Stomach (tissue), 9 donors: Measurements from ENCODE around the gene NTF4. TPM values are rescaled to one million over a fixed set of nuclear protein-coding genes. Genes with fewer than 3 reads are reported as not detected.

ENCODE experiments used
- DNase-seq, 2 donors: peaks; one replicate each; pipeline versions ENCODE4 v3.0.0 to v3.0.0-alpha.2; 2013 to 2019
- H3K27ac ChIP-seq, 5 donors: fragments of 200-600 bp in 4 of 5; sonication (generic) in 4 of 5; one replicate each; pipeline ENCODE4 v1.5.1; 2013 to 2019; ENCODE audit warnings: mild to moderate bottlenecking in 1 of 5, moderate library complexity in 1 of 5
- H3K27me3 ChIP-seq, 3 donors: fragments of 200-600 bp; sonication (generic); one replicate each; pipeline ENCODE4 v1.5.1; 2017 to 2019; ENCODE audit warnings: mixed run types in 1 of 3
- H3K36me3 ChIP-seq, 4 donors: fragments of 200-600 bp; sonication (generic); 1 replicate in 3 of 4; 2 replicates in 1 of 4; pipeline ENCODE4 v1.5.1; 2016 to 2019
- H3K4me1 ChIP-seq, 4 donors: fragments of 200-600 bp; sonication (generic); one replicate each; pipeline ENCODE4 v1.5.1; 2016 to 2019
- H3K4me3 ChIP-seq, 4 donors: fragments of 200-600 bp; sonication (generic) in 3 of 4; one replicate each; pipeline ENCODE4 v1.5.1; 2016 to 2019; ENCODE audit warnings: mild to moderate bottlenecking in 1 of 4
- H3K9me3 ChIP-seq, 4 donors: fragments of 200-600 bp; sonication (generic); one replicate each; pipeline ENCODE4 v1.5.1; 2016 to 2019
- EP300 ChIP-seq: sonication (generic); formaldehyde crosslinking; IDR thresholded peaks from one replicate; pipeline ENCODE4 v1.6.1; 2017; ENCODE audit warnings: antibody characterized with exemption
- POLR2A ChIP-seq, 4 donors: fragments of 450-650 bp; IDR thresholded peaks; one replicate each; pipeline ENCODE4 v1.6.1; 2016; ENCODE audit warnings: antibody characterized with exemption in 4 of 4, control low read depth in 2 of 4, mild to moderate bottlenecking in 1 of 4, moderate library complexity in 1 of 4
- POLR2AphosphoS5 ChIP-seq, 3 donors: sonication (generic); formaldehyde crosslinking; IDR thresholded peaks; one replicate each; pipeline ENCODE4 v1.6.1; 2016; ENCODE audit warnings: antibody characterized with exemption in 3 of 3
- WGBS, 5 donors: extraction: QIAGEN DNeasy Blood & Tissue Kit in 3 of 5; methylation state at CpG; one replicate each; pipeline versions ENCODE4 v1.1.5 to v1.1.7; 2013 to 2018; 5-methylcytosine and 5-hydroxymethylcytosine counted together
- intact Hi-C: fragments of 100-400 bp; cut with DNase I; formaldehyde crosslinking; loops from one replicate; pipeline ENCODE4 v1.15.1; 2023; ENCODE audit warnings: low total_unique reads
- polyA plus RNA-seq, 3 donors: library from polyadenylated mRNA; stranded (reverse); fragments of 200-250 nt; gene quantifications; one replicate each; pipeline ENCODE4 v1.2.3, GENCODE V29; 2013
- total RNA-seq, 5 donors: library from RNA; depleted of rRNA; stranded (reverse); fragments of >200 nt; gene quantifications; one replicate each; pipeline versions ENCODE4 v1.1.0 to v1.2.3, GENCODE V29; 2014 to 2016
- TF ChIP-seq, protein P1 (sequence below), 7 experiments: fragments of 450-650 bp in 4 of 7; fragments of 200-600 bp in 3 of 7; sonication (generic) in 3 of 7; IDR thresholded peaks; one replicate each; pipeline ENCODE4 v1.5.1; 2016 to 2019; ENCODE audit warnings: antibody characterized with exemption in 7 of 7, control low read depth in 2 of 7, mild to moderate bottlenecking in 1 of 7
- donor health status: healthy with polysubstance abuse.
- donor health status: Bipolar disorder and iron deficiency.
- donor health status: healthy.

The NTF4 gene
- total and polyA plus RNA-seq, 8 donors: 17.5 TPM; not detected in 7

GRCh38 chr19:49086296-49086695, 21.7 kb upstream of the NTF4 start:
- Histone ChIP-seq H3K36me3 (peaks cover 26 to 44% (median 40%) of the 10 kb centered on the region in 4 donors), H3K9me3 (no peaks in the 10 kb centered on the region), H3K27me3 (no peaks in the 10 kb centered on the region), H3K4me3 (peak overlapping the region; percentile 83 to 98 (median 89)), H3K27ac (peak overlapping the region in 3 of 5 donors; percentile 91 to 94 (median 93)), H3K4me1 (peaks cover 24 to 44% (median 40%) of the 10 kb centered on the region in 4 donors)
- WGBS, 5 donors: 20 to 35% (median 32%) methylated on average over 11 of the region's 11 CpGs
- intact Hi-C loops: no loop called here
- DNase-seq: no peak
- TF ChIP-seq POLR2A (IDR thresholded peaks at IDR 0.05) (no peak), EP300 (no peak), POLR2AphosphoS5 (IDR thresholded peaks at IDR 0.05) (no peak)

DNA sequence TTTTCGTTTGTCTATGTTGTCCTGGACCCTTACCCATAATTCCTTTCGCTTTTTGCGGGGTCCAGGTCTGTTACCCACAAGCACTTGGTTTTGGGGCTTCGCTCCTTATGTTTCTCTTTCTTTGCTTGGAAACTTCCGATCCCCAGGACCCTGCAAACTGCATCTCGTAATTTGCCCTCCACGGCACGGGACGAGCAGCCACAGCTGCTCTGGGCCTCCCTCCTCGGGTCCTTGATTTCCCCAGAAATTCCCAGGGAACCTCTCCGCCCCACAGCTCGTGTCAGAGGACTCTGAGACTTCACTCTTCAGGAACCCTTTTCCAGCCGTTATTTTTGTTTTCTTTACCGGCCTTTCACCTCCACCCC, 21.2 kb upstream of the NTF4 start:
- Histone ChIP-seq H3K27me3 (no peaks in the 10 kb centered on the region), H3K4me3 (peak overlapping the region; percentile 83 to 98 (median 89)), H3K9me3 (no peaks in the 10 kb centered on the region), H3K36me3 (peaks cover 22 to 40% (median 36%) of the 10 kb centered on the region in 4 donors), H3K4me1 (peaks cover 24 to 44% (median 40%) of the 10 kb centered on the region in 4 donors), H3K27ac (peak overlapping the region; percentile 85 to 94 (median 92))
- DNase-seq: no peak
- TF ChIP-seq EP300 (no peak), POLR2AphosphoS5 (IDR thresholded peaks at IDR 0.05) (no peak), POLR2A (IDR thresholded peaks at IDR 0.05) (no peak)
- TF ChIP-seq, protein P1, sequence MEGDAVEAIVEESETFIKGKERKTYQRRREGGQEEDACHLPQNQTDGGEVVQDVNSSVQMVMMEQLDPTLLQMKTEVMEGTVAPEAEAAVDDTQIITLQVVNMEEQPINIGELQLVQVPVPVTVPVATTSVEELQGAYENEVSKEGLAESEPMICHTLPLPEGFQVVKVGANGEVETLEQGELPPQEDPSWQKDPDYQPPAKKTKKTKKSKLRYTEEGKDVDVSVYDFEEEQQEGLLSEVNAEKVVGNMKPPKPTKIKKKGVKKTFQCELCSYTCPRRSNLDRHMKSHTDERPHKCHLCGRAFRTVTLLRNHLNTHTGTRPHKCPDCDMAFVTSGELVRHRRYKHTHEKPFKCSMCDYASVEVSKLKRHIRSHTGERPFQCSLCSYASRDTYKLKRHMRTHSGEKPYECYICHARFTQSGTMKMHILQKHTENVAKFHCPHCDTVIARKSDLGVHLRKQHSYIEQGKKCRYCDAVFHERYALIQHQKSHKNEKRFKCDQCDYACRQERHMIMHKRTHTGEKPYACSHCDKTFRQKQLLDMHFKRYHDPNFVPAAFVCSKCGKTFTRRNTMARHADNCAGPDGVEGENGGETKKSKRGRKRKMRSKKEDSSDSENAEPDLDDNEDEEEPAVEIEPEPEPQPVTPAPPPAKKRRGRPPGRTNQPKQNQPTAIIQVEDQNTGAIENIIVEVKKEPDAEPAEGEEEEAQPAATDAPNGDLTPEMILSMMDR (IDR thresholded peaks at IDR 0.05): no peak
- 0 to 1% (median 0%) methylated on average over 14 of the region's 14 CpGs for WGBS, 5 donors
- intact Hi-C loops: no loop called here

DNA sequence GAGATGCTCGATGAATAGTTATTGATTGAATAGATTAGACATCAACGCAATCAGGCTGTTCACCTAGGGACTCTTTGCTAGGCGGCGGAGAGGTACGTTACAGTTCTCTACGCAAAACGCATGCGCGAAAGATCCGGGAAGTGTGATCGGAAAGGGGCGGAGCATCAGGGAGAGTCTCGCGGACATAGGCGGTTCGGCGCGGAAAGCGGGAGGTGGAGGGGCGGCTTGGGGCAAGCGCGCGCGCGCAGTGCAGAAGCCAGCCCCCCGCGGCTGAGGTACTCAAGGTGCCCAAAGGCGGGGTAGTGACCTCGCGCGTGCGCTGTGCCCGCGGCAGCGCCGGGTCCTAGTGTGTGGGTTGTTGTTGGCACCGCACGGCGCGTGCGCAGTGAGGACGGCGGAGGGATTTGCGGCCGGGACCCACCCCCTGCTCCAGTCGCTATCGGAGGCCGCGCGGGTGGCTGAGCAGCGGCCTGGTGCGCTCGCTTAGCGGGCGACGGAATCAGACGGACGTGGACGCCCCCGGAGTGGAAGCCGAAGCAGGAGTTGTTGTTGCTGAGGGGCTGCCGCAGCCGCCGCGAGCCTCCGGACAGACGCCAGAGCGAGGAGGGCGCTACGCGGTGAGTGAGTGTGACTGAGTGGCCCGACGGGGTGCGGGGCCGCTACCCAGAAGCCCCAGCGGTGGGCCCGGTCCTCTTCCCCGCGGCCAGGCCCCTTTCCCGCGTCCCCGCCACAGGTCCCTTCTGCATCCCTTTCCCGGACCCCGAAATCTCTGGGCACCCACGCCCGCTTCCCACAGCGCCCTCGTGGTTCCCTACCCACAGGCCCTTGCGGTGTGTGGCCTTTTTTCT, 20.6 kb upstream of the NTF4 start, which contains the start of gene SNRNP70:
Gene SNRNP70, plus strand, starts transcription at position 432 of the 848 bp plus-strand sequence. CDS start 964 bp downstream, outside the sequence.
- intact Hi-C loops: no loop called here
- Histone ChIP-seq H3K4me3 (peak within 1 kb of the TSS; percentile 83 to 98 (median 89)), H3K36me3 (peaks cover 16 to 34% (median 30%) of the 10 kb centered on the region in 4 donors), H3K27me3 (no peaks in the 10 kb centered on the region), H3K9me3 (no peaks in the 10 kb centered on the region), H3K4me1 (peaks cover 24 to 44% (median 40%) of the 10 kb centered on the region in 4 donors), H3K27ac (peak within 1 kb of the TSS; percentile 85 to 94 (median 92))
- TF ChIP-seq, protein P1 (IDR thresholded peaks at IDR 0.05): no peak
- TF ChIP-seq POLR2AphosphoS5 (IDR thresholded peaks at IDR 0.05): peak; percentile 59 to 95 (median 86)
- peak in 2 of 4 donors; percentile 55 to 60 for TF ChIP-seq POLR2A (IDR thresholded peaks at IDR 0.05)
- TF ChIP-seq EP300: no peak
- peak; percentile 100 for DNase-seq
- WGBS, 5 donors: 0 to 1% (median 0%) methylated on average over 45 to 89 of the region's 89 CpGs

DNA sequence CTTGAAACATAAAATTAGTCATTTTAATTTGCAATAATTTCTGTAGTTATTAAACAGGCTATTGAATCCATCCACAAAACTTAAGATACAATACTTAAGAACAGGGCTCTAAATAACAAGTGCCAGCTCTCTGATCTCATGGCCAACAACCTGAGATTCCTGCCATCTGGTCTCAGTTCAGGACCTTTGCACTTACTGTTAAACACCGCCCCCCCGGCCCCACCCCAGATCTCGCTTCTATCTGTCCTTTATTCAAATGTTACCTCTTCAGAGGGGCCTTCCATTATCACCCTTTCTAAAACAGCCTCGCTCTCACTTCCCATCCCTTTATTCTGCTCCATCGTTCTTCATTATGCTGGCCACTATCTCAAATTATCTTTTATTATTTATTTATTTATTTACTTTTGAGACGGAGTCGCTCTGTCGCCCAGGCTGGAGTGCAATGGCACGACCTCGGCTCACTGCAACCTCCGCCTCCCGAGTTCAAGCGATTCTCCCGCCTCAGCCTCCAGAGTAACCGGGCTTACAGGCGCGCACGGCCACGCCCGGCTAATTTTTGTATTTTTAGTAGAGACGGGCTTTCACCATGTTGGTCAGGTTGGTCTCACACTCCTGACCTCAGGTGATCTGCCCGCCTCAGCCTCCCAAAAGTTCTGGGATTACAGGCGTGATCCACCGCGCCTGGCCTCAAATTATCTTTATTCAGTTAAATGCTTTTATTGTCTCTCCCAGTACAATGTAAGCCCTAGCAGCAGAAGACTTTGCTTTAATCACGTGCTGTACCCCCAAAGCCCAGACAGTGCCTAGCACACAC, 19.8 kb upstream of the NTF4 start:
- intact Hi-C loops: no loop called here

GRCh38 chr19:49081273-49081672, 16.7 kb upstream of the NTF4 start:
- intact Hi-C loops: no loop called here

More for the DNA sequence above, 19.8 kb upstream of the NTF4 start:
- 37 to 58% (median 41%) methylated on average over 25 to 26 of the region's 26 CpGs for WGBS, 5 donors
- TF ChIP-seq POLR2AphosphoS5 (IDR thresholded peaks at IDR 0.05) (no peak), EP300 (peak; percentile 31)
- Histone ChIP-seq H3K36me3 (peaks cover 10 to 25% (median 22%) of the 10 kb centered on the region in 4 donors), H3K4me3 (peak overlapping the region; percentile 83 to 98 (median 89)), H3K9me3 (no peaks in the 10 kb centered on the region), H3K27me3 (no peaks in the 10 kb centered on the region), H3K27ac (peak overlapping the region; percentile 85 to 94 (median 92)), H3K4me1 (peaks cover 24 to 44% (median 40%) of the 10 kb centered on the region in 4 donors)
- no peak for DNase-seq

More at GRCh38 chr19:49081273-49081672, 16.7 kb upstream of the NTF4 start:
- H3K36me3 ChIP-seq: no peaks in the 10 kb centered on the region
- WGBS, 5 donors: 77 to 100% (median 86%) methylated on average over 1 of the region's 1 CpG
- H3K27me3 ChIP-seq: no peaks in the 10 kb centered on the region
- no peak for DNase-seq
- no peak overlapping the region for H3K4me3 ChIP-seq
- no peaks in the 10 kb centered on the region for H3K9me3 ChIP-seq
- TF ChIP-seq EP300 (no peak), POLR2A (IDR thresholded peaks at IDR 0.05) (no peak), POLR2AphosphoS5 (IDR thresholded peaks at IDR 0.05) (no peak)
- TF ChIP-seq, protein P1 (IDR thresholded peaks at IDR 0.05): no peak
- H3K4me1 ChIP-seq: peaks cover 4 to 14% (median 11%) of the 10 kb centered on the region in 4 donors
- no peak overlapping the region for H3K27ac ChIP-seq
